CD4-positive, alpha-beta T cell treated with Interleukin-15 for 4 hours (primary cell): ENCODE measurements around the gene BRIP1.
"Not testable (repeated sequence)": the region's sequence is repeated elsewhere in the genome, so short reads cannot be mapped to it uniquely, and the experiment has no call there.

ENCODE experiments used
- DNase-seq: peaks from one replicate; pipeline ENCODE4 v3.0.0-alpha.2; 2020; ENCODE audit warnings: low spot score

The BRIP1 gene

GRCh38 chr17:61799812-61800484 is 63.4 kb downstream of the BRIP1 start:
- no peak for DNase-seq

GRCh38 chr17:61797283-61797682 is 66.0 kb downstream of the BRIP1 start:
- DNase-seq = no peak

DNA sequence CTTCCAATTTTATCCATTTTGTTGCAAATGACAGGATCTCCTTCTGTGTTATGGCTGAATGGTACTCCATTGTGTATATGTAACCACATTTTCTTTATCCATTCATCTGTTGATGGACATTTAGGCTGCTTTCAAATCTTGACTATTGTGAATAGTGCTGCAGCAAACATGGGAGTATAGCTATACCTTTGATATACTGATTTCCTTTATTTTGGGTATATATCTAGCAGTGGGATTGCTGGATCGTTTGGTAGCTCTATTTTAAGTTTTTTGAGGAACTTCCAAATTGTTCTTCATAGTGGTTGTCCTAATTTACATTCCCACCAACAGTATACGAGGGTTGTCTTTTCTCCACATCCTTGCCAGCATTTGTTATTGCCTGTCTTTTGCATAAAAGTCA is 67.8 kb downstream of the BRIP1 start:
- DNase-seq = no peak

GRCh38 chr17:61794792-61795191 is 68.5 kb downstream of the BRIP1 start:
- no peak for DNase-seq

DNA sequence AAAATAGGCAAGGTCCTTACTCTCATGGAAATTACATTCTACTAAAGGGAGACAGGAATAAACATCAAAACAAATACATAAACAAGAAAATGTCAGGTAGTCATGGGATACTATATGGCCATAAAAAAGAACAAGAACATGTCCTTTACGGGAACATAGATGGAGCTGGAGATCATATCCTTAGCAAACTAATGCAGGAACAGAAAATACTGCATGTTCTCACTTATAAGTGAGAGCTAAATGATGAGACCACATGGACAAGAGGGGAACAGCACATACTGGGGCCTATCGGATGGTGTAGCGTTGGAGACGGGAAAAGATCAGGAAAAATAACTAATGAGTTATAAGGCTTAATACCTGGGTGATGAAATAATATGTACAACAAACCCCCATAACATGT is 69.1 kb downstream of the BRIP1 start:
- no peak for DNase-seq

DNA sequence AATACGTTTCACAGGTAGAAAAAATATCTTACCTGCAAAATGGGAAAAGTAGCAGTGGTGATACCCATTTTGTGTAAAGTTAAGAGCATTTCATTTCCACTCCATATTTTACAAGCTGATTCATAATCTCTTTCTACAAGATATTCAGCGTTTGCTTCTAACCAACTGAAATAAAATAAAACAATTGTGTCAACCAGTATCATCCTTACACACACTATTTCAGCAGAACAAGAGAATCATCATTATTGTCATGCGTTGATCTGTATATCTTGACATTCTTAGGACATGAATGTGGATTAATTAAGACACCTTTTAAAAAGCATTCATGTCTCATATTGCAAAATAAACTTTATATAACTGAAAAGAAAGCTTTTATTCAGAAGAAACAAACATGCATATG is 69.8 kb downstream of the BRIP1 start:
- DNase-seq = no peak

GRCh38 chr17:61789872-61790271 is 73.5 kb downstream of the BRIP1 start:
- no peak for DNase-seq

DNA sequence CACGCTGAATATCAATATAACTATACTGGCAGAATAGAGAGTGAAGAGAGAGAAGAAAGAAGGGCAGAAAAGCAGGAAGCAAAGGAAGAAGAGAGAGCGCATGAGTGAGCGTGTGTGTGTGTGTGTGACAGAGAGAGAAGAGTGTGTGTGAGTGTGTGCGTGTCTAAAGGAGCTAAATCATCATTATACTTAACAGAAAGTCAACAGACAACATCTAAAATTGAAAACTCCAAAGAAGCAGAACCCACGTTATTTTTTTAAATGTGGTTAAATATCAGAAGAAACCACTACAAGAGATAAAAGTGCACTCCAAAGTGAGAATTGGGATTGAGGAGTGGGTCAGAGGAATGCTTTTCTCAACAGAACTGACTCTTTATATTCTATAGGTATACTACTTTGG is 77.2 kb downstream of the BRIP1 start:
- DNase-seq = no peak

GRCh38 chr17:61784510-61784909 is 78.8 kb downstream of the BRIP1 start:
- no peak for DNase-seq

DNA sequence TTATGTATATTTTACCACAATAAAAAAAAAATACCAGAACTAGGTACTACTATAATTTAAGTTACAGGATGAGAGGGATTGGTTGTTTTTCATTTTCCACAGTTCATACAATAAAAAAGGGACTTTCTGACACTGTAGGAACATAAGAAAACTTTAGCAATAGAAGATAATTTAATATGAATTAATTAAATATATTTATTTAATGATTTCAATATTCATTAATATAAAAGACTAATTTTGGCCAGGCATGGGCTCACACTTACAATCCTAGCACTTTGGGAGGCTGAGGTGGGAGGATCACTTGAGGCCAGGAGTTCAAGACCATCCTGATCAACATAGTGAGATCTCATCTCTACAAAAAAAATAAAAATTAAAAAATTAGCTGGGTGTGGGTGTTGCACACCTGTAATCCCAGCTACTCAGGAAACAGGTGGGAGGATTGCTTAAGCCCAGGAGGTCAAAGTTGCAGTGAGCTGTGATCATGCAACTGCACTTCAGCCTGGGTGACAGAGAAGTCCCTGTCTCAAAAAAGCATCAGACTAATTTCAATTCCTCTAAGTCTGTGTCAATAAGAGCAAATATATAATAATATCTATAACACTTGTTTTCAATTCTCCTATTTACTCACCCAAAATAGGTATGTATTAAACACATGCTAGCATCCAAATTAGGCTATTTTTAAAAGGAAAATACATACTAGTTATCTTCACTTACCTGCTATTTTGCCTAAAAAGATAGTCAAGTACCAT is 79.6 kb downstream of the BRIP1 start:
- DNase-seq = no peak

GRCh38 chr17:61783120-61783519 is 80.2 kb downstream of the BRIP1 start:
- no peak for DNase-seq

DNA sequence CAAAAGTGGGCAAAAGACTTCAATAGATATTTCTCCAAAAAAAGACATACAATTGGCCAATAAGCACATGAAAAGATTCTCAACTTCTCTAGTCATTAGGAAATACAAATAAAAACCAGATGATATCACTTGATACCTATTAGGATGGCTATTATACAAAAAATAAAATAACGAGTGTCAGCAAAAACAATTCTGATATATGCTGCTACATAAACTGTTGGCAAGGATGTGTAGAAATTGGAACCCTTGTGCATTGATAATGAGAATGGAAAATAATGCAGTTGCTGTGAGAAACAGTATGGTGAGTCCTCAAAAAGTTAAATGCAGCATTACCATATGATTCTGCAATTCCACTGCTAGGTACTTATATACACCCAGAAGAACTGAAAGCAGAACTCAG is 80.6 kb downstream of the BRIP1 start:
- DNase-seq = no peak

- DNase-seq = no peak
Measured at GRCh38 chr17:61775364-61775763, 88.0 kb downstream of the BRIP1 start.

DNA sequence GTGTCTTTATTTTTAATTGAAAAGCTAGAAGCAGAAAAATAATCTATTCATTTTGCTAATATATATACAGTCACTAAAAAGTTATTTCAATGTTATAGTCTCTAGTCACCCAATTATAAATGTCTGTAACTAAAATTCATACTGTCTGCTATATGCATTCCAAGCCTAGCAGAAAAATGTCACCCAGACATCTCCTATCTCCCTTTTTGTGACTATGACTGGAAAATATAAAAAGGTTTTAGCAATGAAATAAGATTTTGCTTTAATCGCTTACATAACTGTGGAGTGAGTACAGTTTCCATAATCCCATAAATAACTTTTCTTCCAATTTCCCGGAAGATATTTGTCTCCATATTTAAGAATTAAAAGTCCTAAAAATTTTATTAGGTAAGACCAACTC is 88.6 kb downstream of the BRIP1 start:
- no peak for DNase-seq

DNA sequence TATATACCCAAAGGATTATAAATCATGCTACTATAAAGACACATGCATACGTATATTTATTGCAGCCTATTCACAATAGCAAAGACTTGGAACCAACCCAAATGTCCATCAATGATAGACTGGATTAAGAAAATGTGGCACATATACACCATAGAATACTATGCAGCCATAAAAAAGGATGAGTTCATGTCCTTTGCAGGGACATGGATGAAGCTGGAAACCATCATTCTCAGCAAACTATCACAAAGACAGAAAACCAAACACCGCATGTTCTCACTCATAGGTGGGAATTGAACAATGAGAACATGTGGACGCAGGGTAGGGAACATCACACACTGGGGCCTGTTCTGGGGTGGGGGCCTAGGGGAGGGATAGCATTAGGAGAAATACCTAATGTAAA is 89.2 kb downstream of the BRIP1 start:
- DNase-seq = not testable (repeated sequence)

DNA sequence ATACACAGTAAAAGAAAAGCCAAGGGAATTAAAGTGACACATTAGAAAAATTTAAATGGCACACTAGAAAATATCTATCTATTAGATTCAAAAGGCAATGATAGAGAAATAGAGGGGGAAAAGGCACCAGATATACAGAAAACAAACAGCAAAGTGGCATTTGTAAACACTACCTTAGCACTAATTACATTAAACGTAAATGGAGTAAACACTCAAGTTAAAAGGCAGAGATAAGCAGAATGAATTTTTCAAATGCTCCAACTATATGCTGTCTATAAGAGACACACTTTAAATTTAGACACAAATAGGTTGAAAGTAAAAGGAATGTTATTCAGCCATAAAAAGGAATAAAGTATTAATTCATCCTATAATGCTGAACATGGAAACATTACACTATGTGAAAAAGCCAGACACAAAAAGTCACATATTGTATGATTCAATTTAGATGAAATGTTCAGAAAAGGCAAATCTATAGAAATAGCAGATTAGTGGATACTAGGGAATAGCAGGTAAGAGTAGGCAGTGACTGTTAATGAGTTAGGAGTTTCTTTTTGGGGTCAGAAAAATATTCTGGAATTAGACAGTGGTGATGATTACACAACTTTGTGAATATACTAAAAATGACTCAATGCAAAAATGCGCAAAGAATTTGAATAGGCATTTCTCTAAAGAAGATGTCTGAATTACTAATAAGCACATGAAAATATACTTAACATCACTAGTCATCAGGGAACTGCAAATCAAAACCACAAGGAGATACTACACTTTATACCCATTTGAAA is 92.4 kb downstream of the BRIP1 start:
- no peak for DNase-seq

DNA sequence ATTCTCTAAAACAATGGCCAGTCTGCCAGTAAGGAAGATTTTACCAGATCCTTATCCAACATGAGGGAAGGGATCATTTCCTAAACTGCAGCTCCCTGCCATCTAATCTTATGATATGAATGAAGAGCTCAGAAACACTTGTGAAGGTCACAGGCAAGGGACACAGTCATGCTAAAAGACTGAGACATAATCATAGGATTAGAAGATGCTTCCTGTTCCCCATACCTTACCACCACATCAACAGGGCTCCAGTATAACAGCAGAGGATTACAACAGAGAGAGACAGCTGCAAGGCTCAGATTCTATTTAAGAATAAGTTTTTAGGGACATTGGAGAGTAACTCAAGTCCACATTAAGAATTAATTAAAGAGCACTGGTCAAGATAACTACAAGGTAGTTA is 93.3 kb downstream of the BRIP1 start:
- no peak for DNase-seq

DNA sequence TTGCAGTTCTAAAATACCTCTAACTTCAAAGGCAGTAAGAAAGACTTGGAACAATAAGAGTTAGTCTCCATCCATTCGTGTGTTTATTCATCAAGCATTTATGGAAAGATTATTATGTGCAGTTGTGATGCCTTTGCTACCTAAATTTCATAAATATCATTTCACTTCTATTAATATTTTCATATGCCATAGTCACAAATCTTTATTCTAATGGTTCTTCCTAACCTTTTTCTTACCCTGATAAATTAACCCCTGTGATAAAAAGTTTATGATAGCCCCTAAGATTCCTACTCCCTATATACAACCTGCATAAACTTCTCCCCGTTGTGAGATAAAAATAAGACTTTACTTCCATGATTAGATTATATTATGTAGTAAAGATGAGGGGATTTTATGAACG is 94.9 kb downstream of the BRIP1 start:
- no peak for DNase-seq

GRCh38 chr17:61766520-61766919 is 96.8 kb downstream of the BRIP1 start:
- no peak for DNase-seq

DNA sequence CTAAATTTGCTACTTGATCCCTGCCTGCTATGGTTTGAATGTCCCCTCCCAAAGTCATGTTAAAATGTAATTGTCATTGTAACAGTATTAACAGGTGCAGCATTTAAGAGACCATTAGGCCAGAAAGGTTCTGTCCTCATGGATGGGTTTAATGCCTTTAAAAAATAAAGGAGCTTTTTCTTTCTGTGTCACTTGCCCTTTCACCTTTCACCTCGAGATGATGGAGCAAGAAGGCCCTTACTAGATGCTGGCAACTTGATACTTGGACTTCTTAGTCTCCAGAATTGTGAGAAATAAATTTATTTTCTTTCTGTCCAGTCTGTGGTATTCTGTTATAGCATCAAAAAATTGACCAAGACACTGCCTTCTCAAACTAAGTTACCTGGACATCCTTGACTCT is 98.5 kb downstream of the BRIP1 start:
- no peak for DNase-seq

- DNase-seq = no peak
Measured at GRCh38 chr17:61761827-61762226, 101.5 kb downstream of the BRIP1 start.

DNA sequence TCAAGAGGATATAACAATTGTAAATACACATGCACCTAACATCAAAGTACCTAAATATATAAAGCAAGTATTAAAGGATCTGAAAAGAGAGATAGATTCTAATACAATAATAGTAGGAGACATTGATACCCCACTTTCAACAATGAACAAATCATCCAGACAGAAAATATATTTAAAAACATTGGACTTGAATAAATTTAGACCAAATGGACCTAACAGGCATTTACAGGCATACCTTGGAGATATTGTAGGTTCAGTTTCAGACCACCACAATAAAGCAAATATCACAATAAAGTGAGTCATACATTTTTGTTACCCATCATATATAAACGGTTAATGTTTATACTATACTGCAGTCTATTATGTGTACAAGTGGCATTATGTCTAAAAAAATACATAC is 104.0 kb downstream of the BRIP1 start:
- no peak for DNase-seq

GRCh38 chr17:61758430-61758829 is 104.9 kb downstream of the BRIP1 start:
- DNase-seq = no peak
